ENCODE data around the gene DNAI1.
"Not testable (repeated sequence)": the region's sequence is repeated elsewhere in the genome, so short reads cannot be mapped to it uniquely, and the experiment has no call there.

The DNAI1 gene

DNA sequence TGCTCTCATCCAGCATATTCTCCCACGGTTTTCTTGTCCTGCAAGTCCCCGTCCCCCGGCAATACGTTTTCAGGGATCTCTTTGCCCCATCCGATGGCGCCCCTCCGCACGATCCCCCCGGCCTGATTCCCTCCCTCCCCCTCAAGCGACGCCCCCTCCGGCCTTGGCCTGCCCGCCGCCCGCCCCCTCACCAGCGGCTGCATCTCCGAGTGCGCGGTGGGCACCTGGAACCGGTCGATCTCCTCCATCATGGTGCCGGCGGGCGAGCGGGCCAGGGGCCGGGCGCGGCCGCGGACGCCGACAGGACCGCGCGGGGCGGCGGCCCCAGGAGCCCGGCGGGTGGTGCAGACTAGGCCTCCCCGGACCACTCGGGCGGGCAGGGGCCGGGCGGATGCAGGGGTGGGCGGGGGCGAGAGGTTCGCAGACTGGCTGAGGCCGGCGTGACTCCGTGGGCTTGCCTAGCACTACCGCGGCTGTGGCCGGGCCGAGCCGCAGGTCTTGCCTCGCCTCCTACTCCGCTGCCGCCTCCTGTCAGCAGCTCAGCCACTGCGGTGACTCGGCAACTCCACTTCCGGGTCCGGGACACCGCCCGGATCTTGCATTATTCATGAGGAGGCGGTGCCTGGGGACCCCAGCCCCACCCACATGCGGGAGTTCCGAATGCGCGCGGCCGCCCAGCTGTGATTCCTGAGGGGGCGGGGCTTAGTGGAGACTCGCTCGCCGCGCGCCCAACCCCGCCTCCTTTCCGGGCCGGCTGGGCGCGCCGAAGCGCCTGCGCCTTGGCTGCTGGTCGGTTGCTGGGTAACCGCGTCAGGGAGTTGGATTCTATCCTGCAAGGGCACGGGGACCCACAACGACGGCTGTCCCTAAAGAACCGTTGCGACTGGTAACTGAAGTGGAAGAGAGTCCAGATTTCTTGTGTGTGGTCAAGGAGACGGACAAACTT, at the start of gene DNAI1, which contains the start of gene FAM219A:
TSS of gene DNAI1 (plus strand) at position 793 of the 946 bp plus-strand sequence. CDS start 201 bp downstream, outside the sequence.
TSS of gene FAM219A (minus strand) at position 558 of the 946 bp plus-strand sequence. CDS start at position 251, 307 bp downstream.
- peak; percentile 98 for DNase-seq

DNA sequence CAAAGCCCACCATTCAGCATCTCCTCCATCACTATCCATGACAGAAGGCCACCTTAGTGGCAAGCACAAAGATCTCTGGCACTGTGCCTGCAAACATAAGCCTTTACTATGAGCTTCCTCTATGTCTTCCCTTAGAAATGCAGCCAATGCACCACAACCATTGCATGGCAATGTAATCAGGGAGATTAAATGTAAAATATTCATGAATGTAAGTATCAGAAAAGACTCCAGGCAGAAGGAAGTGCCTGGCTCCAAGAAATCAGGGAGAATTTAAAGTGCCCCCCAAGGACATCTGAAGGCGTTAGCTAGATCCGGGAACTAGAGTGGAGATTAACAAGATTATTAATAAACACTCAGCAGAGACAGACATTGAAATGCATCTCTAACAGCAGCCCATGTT, 49.5 kb upstream of the DNAI1 start:
- DNase-seq: no peak

DNA sequence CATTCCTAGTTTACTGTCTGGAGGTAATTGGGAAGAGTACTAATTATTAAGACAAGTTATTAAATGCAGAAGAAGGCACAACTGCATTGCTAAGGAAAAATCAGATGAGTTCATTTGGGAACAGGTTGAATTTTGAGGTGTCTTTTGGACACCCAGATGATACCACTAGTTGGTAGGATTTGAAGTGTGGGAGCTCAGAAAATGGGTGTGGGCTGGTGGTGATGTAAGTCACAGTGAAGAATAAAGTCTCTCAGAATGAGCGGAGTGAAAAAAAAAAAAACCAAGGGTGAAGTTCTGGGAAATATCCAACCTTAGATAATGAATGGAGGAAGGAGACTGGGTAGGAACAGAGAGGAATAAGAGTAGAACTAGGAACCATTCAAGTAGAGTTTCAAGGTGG, 46.3 kb upstream of the DNAI1 start:
- no peak for DNase-seq

DNA sequence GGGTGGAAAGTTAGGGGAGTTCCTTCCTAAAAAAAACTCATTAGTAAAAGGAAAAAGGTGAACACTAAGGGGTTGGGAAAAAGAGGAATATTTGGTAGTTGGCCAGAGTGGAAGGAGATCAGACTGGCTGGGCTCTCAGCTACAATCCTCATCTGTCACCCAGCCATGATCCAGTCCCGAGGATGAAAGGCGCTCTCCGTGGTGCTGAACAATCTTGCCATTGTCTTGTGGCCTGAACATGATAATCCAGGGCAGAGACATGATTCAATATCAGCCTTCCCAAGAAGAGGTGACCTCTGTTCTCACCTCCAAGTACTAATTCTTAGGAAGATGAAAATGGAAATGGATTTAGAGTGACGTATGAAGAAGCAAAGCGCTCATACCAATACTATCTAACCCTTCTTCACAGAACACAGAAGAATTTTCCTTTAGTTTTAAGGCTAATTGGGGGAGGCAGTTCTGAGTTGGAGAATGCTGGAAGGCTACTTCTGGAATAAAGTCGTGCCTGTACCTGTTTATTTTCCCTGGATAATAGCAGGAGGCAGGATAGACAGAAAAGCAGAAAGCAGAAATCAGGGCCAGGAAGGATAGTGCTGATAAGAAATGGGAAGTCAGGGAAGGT, 45.3 kb upstream of the DNAI1 start:
- peak; percentile 17 for DNase-seq

DNA sequence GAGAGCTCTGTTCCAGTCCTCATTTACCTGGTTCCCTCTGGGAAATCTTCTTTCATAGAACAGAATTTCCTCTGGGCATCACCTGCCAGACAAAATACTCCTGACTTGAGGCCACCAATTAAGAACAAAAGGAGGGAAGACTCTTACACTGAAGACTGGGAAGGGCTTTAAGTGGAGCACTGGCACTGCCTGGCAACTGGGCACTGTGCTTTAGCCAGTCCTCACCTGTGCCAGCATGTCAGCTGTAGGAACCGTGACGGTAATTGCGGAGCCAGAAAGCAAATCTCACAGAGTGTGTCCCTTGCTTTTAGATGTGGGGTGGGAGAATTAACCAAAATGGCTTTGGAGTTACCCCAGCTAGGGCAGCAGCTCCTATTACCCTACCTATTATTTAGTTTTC, 40.9 kb upstream of the DNAI1 start:
- no peak for DNase-seq

DNA sequence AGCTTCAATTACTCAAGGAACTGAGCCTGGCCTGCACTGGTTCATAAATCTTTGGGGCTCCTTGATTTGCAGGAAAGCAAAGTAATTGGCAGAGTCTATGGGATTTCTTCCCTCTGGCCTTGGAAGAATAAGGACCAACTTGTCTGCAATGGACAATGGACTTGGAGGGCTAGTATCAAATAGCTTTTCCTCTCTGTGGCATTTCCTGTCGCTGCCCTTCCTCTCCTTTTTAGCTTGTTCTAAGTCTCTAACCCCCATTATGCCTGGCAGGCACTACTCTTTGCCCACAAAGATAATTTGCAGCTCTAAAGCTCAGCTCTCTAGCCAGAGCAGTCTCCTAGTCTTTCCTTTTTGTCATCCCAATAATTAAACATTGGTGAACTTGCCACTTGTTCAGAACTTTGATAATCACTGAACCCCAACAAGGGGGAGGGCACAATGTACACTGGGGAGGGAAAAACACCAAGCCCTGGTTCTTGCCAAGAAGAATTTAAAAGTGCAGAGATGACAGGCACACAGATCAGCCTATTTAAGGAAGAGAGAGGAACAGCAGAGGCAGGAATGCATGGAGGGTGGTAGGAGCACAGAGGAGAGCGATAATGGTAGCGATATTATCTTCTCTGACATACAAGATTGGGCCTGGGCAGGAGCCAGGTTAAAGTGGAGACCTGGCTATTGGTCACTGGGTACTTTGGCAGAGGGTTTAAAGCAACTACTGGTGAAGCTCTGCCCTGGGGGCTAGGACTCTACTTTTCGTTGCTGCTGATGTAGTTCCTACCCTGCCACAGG, 38.7 kb upstream of the DNAI1 start:
- DNase-seq: no peak

DNA sequence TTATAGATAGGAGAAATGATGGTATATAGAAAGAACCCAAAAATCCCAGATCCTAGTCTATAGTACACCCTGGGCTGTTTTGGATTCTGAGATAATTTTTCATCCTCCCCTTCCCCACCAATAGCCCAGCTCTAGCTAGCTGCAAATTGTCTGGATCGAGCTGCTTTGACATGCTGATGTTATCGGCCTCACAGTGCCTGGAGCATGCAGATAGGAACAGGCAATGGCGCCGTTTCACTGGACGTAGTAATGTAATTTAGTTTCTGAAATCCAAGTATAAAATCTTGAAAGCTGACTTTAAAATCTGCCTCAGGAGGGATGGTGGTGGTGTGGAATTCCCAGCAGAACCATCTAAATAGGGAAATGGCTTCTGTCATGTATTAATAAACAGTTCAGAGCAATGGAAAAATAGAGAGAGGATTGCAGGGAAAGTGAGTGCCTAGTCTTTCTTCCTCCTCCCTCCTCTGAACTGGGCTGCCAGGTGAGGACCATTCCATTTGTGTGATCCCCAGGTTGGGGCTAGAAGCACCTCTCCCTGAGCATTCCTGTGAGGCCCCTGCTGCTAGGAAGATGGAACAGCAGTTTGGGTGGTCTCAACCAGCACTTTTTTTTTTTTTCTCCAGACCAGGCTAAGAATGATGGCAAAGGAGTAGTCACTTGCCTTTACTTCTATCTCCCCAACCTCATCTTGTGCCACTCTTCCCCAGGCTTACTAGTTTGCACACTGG, 32.1 kb upstream of the DNAI1 start:
- DNase-seq: no peak

DNA sequence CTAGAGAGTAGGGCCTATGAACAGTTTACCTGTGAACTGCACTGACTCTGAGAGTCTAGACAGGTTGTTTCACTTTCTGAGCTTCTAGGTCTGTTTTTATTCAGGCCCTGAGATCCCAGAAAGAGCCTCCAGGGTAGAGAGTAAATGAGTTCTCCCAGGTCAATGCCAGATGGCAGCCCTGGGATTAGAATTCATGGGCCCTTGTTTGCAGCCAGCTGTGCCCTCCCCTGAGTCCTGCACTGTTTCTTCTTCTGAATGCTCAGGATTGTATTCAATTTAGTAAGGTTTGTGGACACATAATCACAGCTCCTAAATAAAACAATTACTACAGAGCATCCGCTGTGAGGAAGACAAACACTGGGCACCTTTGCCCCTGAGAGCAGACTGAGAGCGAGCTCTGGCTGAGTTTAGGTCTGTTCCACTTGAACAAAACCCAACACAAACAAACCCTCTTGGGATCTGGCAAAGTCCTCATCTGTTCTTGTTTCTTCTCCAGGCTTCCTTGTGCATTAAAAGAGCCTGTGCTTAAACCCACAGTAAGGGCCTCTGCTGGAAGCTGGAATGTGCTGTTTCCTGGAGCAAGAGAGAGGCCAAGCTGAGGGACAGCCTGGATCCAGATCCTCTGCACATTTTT, 30.2 kb upstream of the DNAI1 start:
- DNase-seq: no peak

DNA sequence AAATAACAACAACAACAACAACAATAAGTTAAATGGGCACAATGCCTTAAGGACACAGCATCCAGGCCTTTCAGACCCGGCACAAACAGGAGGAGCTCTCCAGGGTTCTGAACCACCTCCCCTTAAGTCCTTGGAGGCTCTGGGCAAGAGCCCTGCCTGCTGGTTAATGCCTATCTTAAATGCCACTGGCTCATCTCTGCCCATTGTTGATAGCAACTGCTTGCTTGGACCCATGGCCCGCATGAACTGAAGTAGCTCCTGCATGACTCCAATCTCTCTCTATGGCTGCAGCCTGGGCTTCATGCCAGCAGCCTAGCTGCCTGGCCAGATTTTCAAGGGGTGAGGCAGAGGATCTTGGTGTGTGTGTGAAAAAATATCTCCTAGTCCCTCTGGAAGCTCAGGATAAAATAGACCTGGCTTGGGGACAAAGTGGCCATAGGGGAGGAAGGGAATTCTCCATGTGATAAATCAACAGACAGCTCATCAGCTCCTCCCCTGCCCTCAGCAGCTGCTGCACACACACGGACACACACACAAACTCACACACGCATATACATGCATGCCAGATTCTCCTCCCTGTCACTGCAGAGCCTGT, 27.7 kb upstream of the DNAI1 start:
- peak; percentile 48 for DNase-seq

DNA sequence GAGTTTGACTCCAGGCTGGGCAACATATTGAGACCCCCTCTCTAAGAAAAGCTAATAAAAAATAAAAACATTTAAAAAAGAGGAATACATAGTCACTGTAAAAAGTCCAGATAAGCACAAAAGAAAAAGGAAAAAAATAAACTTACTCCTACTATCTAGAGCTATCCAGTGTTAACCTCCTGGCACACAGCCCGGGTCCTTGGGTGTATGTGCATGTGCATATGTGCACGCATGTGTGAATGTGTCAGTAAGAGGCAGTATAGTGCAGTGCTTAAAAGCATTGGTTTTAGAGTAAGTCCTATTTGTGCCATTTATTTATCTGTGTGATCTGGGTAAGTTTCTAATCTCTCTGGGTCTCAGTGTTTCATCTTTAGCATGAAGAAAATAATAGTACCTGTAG, 26.9 kb upstream of the DNAI1 start:
- DNase-seq: no peak

DNA sequence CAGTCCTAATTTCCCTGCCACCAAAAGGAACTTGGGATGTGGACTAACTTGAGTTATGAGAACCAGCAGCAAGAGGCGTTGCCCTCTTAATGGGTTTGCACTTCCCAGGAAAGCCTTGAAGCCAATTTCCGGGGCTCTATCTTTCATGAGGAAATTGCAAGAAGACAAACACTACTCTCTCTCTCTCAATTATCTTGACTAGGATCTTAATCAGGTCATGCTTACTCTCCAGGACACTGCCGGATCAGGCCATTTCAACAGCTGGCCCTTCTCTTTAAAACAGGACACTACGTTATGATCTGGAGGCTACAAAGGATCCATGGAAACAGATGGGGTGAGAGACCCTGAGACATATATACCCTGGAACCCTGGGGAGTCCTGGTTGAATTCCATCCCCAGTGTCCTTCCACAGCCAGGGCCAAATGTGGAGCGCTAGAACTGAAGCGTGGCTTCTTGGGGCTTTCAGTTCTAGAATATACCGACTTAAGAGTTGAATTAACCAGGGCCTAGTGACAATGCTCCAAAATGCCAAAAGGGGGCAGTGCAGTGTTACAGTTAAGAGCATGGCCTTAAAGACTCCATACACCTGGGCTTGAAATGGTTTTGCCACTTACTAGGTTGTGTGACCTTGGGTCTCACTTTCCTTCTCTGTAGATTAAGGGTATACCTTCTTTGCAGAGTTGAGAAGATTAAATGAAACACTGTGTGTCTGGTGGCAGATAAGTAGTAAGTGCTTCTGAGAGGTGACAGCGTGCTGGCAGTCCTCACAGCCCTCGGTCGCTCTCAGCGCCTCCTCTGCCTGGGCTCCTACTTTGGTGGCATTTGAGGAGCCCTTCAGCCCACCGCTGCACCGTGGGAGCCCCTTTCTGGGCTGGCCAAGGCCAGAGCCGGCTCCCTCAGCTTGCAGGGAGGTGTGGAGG, 21.3 kb upstream of the DNAI1 start:
- peak; percentile 67 for DNase-seq

DNA sequence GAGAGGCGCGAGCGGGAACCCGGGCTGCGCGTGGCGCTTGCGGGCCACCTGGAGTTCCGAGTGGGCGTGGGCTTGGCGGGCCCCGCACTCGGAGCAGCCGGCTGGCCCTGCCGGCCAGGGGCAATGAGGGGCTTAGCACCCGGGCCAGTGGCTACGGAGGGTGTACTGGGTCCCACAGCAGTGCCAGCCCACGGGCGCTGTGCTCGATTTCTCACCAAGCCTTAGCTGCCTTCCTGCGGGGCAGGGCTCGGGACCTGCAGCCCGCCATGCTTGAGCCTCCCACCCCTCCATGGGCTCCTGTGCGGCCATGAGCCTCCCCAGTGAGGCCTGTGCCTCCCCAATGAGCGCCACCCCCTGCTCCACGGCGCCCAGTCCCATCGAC, 20.7 kb upstream of the DNAI1 start:
- not testable (repeated sequence) for DNase-seq

DNA sequence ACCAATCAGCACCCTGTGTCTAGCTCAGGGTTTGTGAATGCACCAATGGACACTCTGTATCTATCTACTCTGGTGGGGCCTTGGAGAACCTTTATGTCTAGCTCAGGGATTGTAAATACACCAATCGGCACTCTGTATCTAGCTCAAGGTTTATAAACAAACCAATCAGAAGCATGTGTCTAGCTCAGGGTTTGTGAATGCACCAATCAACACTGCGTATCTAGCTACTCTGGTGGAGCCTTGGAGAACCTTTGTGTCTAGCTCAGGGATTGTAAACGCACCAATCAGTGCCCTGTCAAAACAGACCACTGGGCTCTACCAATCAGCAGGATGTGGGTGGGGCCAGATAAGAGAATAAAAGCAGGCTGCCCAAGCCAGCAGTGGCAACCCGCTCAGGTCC, 20.1 kb upstream of the DNAI1 start:
- not testable (repeated sequence) for DNase-seq

DNA sequence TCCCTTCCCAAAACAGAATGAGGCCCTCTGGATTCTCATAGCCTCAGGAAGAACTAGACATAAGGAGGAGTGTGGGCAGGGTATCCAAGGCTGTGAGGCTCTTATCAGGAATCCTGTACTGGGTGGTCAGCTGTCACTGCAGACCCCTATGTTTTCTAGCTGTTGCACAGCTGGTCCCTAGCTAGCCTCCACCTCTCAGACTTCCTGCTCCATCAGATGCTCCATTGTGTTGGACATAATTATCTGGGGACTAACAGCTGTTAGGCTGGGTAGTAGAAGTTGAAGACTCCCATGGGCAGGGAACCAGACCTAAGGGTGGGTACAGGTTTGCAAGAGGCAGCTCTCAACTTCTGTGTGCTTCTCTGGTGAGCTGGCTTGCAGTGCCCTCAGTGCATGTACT, 18.6 kb upstream of the DNAI1 start:
- DNase-seq: no peak

DNA sequence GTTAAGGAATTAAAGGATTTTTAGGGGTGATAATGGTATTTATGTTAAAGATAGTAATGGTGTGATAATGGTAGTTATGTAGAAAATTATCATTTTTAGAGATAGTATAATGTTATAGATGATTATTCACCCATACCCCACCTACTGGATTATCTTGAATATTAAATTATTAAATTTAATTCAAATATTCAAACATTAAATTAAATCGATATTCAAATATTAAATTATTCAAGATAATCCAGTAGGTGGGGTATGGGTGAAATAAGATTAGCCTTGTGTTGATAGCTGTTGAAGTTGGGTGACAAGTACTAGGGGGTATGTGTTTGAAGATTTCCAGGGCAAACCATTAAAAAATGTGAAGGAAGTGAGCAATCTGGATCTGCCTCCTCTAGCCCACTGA, 15.8 kb upstream of the DNAI1 start:
- no peak for DNase-seq

DNA sequence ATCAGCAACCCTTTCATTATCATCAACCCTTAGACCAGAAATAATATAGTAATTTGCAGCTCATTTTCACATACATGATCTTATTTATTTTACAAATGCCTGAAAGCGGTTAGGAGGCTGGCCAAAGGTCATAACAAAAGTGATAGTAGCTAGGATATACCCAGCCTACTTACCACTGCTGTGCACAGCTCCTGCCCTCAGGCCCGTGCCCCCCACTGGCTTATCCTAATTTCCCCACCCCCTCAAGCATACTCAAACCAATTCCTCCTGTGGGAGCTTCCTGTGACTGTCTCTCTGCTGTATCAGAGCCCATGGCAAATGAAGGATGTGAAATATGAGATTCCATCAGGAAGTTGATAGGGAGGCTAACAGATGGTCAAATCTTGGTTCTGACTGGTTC, 15.1 kb upstream of the DNAI1 start:
- DNase-seq: no peak

DNA sequence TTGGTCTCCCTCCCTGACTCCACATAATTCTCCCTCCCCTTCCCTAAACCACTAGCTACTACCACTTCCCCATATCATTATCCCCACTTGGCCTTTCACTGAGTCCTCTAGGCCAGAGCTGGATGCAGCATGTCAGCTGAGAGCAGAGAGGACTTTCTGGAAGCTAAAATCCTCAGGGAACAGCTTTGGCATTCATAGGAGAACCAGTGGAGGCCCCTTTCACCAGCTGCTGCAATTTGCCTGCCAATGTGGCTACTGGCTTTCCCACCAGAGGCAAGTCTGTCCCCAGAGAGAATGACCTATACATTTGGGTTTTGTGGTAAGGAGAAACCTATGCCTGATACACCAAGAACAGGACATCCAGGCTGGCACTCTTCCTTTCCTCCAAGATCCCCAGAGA, 14.6 kb upstream of the DNAI1 start:
- DNase-seq: peak; percentile 52

DNA sequence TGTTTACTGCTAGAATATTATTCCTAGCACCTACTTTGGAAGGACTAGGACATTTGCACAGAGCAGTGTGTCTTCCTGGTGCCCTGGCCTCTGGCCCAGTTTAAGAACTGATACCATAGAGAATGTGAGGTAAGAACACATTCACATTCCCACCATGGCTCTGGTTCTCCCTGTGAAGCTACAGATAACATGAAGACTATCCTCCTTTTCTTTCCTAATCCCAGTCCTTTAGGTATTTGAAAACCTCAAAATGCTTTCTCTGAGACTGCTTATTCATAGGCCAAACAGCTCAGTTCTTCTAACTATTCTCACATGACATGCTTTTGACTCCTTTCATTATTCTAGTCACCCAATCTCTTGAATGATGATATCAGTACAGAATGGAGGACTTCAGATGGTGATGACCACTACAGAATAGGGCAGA, 12.1 kb upstream of the DNAI1 start:
- no peak for DNase-seq

DNA sequence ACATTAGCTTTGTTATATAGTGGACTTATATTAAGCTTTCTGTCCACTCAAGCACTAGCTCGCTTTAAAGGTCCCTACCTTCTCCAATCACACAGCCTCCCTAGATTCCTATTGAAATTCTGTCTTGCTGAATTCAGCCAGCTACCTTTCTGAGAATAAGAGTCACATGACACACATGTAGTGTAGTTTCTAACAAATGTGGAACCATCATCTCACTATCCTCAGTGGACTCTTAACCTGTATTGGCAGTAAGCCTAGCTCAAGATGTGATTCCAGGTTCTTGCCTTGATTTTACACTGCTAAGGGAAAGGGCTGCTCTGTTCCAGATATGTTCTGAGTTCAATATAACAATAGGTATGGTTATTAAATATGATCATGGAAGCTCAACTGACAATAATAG, 11.7 kb upstream of the DNAI1 start:
- no peak for DNase-seq

DNA sequence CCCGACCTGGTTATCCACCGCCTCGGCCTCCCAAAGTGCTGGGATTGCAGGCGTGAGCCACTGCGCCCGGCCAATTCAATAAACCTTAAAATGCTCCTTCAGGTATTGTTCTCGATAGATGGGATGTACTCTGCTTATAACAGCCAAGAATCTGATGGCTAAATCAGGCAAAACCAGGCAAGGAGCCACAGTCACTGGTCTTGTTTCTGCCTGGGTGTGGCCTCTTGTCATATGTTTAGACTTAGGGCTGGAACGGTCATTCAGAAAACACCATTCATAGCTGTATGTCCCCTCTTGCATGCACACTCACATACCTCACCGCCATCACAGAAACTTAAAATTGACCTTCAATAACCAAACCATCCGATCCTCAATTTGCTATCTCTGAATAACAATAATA, 8.0 kb upstream of the DNAI1 start:
- no peak for DNase-seq

DNA sequence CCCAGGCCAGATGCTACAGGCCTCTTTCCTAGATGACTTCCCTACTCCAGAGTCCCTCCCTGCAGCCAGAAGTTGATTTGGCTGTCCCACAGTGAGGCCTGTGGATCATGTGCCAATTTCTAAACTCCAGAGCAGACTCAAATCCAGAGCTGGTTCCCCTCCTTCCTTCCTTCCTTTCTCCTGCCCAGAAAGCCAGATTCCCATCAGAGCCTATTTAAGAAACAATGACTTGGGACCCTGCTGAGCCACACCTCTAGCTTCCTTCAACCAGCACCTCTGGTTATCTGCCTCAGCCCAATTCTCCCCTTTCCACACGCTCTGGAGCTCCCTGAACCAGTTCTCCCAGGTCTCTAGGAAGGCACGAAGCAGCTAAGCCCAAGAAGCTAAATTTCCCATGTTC, 7.5 kb upstream of the DNAI1 start:
- DNase-seq: no peak
